HG03064 (cell line): ENCODE measurements around the gene CBLN2.

Experiments
- ATAC-seq: cut with Tn5 transposase; IDR thresholded peaks from one replicate; pipeline ENCODE4 v1.9.1; 2021; ENCODE audit warnings: low read depth; ENCODE audit not compliant: unreplicated experiment

CBLN2 gene

DNA sequence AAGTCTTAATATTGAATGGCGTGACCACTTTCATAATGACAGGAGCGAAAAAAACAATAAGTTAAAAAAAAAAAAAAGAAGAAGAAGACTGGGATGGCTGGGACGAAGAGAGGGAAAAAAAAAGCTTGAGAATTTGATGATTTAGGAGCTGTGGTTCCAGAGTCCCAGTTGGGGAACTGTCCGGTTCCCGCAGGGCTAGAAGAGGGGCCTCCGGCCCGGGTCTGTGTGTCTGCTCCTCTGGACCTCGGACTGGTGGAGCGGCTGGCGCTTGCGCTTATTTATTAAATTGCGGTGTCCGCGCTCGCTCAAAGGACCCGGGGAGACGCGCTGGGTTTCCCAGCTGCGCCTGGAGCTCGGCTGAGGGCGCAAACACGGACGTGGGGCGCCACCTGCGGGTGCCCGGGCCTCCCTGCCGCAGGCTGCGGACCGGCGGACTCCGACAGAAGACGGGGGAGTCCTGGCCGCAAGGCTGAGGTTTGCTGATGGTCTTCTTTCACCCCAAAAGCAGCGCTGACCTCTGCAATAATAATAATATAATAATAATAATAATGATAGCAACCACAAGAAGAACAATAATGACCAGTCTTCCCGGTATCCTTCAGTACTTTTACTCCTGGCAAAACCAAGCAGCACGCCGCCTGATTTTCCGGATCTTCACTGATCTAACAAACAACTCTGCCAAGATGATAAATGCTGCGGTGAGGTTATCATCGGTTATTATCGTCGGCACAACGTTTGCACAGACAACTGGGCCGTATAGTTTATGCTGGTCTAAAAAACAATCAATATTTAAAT, at the start of gene CBLN2:
Gene CBLN2, minus strand, starts transcription at position 251 of the 795 bp plus-strand sequence. CDS start 2,182 bp downstream, outside the sequence.
- peak; percentile 90 for ATAC-seq

DNA sequence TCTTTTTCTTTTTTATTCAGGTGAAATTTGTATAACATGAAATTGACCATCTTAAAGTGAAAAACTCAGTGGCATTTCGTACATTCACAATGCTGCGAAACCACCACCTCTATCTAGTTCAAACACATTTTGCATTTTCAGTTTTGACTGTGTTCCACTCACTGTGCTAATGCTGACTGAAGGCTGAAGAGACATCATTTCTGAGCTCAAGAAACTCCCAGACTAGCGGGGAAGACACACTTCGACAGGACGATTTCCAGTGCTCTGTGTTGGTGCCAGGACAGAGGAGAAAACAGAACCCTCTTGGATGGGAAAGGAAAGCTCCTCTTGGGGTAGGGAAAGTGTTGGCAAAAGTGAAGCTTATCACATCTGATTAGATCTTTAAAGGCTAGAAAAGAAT, 44.2 kb upstream of the CBLN2 start:
- ATAC-seq: no peak

DNA sequence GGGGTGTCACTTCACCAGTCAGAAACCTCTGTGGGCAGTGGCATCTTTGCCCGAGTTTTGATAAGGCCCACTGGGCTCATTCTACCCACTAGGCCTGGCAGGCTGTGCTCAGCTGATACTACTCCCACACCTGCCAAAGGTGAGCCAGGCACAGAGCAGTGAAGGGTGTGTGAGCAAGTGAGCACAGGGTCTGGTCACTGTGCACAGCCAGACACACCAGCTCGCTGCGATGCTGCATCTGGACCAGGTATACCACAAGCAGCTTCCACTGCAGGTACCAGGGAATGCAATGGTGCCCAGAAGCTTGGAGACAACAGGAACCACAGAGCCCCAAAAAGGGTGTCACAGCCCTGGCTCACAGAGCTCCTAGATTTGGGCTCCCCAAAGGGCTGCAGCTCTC, 40.6 kb upstream of the CBLN2 start:
- no peak for ATAC-seq

DNA sequence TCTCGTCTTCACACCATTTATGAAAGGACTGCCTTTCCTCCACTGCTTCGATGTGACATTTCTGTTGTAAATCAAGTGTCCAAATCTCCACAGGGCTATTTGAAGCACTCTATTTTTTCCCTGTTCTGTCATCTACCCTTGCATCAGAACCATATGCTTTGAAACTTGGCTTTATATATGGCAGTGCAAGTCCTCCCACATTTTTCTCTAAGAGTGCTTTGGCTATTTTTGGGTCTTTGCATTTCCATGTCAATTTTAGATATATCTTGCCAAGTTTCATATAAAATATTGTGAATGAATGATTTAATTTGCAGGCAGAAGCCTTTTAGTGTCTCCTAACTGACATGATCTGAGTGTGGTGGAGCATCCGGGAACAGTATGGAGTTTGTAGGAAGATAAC, 37.8 kb upstream of the CBLN2 start:
- ATAC-seq: no peak

DNA sequence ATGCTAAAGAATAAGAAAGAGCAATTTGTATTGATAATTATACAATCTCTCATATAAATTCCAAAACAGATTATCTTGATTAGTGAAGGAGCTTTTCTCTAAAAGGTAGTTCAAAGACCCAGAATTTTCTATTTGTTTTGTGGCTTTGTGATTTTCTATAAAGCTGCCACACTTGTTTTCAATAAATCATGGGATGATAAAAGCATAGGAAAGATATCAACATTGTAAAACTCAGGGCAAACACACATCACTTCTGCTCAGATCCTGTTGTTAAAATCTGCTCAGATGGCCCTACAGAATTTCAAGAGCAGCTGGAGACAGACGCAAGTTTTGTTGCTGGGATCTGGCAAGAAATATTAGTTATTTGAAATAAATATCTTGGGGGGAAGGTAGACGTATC, 28.8 kb upstream of the CBLN2 start:
- ATAC-seq: no peak

DNA sequence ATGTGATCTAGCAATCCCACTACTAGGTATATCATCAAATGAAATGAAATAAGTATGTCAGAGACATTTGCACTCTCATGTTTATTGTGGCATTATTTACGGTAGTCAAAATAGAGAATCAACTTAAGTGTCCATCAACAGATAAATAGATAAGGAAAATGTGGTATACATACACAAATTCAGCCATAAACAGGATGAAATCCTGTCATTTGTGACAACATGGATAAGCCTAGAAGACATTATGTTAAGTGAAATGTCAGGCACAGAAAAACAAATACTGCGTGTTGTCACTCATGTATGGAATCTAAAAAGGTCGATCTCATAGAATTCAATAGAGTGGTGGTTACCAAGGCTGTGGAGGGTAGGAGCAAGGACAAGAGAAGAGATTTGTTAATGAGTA, 22.1 kb upstream of the CBLN2 start:
- ATAC-seq: no peak

DNA sequence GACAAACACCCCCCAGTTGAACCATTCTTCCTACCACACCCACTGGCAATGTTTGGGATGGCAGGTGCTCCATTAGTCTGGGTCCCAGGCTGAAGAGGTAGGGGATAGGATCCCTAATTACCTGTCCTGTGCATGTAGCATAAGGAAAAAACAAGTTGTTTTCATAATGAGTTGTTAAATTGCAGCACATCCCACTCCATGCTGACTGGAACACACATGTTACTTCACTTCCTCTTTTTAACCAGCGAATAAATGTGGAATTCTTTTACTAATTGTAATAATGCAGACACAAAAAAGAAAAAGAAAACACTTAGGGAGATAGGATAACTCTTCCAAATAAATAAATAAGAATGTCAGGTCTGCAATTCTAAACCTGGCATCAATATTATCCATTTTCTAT, 11.8 kb upstream of the CBLN2 start:
- no peak for ATAC-seq

DNA sequence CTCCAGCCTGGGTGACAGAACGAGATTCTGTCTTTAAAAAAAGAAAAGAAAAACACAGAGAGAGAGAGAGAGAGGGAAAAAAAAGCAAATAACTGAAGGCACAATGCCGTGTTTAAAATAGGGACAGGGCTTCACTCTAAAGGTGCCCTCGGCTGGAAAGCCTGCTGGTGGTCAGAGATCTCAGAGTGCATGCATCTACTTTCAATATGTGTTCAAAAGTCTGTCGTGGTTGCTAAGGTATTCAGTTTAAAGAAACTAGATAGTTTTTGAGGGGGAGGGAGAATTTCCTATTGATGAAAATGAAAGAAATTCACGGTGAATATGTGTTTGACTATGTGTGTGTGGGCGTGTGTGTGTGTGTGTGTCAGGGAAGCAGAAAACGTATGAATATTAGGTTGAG, 11.0 kb upstream of the CBLN2 start:
- ATAC-seq: no peak

DNA sequence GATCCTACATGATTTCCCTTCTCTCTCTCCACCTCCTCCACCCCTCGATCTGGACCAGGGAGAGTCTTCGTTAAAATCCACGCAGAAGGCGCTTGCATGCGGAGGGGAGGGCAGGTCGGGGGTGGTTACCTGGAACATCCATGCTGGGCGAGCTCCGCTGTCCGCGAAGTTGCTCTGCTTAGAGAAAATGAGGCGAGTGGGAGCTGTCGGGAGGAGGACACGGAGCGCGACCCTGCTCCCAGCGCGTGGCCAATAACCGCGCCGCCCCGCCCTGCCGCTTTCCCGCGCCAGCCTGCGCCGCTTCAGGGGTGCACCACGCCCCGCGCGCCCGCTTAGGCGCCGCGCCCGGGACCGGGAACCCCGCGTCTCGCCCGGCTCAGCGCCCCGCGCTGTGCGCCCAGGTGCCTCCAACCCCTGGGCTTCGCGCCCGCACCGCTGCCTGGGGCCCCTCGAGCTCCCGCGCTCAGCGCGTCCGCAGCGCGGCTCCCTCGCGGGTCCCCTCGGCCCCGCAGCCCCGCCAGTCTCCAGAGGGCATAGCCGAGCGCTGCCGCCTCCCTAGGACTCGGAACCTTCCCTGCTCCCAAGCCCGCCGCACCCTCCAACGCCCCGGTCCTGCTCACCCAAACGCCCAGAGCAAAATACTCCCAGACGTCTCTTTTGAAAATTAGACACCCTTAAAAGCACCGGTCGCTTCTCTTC, 636 bp downstream of the CBLN2 start:
- no peak for ATAC-seq

DNA sequence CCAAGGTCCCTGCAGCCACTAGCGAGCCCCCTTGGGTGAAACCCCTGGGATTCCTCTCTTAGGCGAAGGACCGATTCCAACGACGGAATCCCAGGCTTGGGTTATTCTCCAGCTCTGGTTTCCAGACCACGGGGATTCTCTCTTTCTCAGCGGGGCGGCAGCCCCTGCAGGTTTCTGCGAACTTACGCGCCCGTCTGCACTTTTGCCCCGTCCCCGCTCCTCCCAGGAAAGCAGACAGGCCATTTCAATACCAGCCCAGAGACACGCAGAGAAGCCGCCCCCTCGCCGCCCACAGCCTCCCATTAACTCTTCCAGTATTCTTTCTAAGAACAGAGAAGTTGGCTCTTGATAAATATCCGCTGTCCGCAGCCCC, 1.2 kb downstream of the CBLN2 start:
- ATAC-seq: no peak

DNA sequence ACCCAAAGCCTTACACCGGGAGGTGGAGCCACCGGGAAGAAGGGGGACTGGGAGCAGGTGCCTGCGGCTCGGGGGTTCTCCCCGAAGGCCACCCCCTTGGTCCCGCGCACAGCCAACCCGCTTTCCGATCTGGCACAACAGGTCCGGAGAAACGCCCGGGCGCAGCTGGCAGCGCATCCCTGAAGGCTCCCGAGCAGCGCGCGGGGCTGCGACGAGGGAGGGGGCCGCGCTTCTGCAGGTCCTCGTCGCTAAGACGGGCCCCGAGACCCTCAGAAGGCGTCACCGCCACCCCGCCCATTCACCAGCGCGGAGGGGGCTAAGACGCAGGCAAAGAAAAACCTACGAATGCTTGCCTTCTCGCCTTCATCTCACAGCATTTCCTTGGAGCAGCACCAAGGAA, 1.8 kb downstream of the CBLN2 start:
- ATAC-seq: no peak

DNA sequence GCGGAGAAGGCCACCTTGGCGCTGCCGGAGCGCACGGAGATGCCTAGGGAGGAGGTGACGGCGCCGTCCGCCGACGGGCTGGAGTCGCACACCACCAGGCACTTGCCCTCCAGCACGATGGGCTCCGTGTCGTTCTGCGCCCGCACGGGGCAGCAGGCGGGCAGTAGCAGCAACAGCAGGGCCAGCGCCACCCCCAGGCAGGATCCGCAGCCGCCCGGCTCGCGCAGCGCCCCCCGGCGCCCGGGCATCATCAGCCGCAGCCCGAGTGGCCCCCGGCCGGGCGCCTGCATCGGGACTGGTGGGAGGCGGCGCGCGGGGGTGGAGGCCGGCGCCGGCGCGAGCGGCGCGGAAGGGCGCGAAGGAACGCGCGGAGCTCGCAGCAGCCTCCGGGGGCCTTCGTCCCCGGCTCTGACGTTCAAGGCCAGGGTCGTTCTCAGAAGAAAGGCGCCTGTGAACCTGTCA, 2.2 kb downstream of the CBLN2 start:
- ATAC-seq: no peak

DNA sequence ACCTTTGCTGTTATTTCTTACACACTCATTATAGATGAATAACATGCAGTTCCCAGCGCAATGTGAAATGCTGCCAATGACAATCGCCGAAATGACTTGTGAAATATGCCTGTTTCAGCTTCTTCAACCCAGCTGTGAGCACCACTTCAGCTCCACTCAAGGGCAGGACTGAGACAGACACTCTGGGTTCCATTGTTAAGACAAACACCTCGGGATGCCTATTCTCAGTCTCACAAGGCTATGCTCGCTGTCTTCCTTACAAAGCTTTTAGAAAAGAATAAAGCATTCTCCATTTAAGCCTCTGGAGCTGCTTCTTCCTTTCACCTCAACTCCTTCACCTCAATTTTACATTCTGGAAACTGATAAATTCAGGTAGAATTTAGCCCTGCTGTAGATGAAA, 4.2 kb downstream of the CBLN2 start:
- no peak for ATAC-seq

DNA sequence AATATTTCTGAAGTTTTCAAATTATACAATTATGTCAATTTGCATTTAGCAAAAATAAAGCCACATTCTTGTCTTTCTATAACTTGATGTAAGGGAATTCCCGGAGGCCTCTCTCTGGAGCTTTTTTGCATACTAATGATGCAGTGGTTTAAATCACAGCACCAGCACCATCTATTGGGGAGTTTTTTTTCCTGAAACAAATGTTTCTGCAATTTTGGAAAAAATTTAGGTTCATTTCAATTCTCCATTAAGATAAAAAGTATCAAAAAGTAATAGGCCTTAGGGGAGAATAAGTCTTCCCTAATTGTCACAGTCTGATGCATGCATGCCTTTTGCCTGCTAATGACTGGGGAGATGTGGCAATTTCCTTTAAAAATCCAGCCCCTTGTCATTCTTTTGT, 13.5 kb downstream of the CBLN2 start:
- no peak for ATAC-seq

DNA sequence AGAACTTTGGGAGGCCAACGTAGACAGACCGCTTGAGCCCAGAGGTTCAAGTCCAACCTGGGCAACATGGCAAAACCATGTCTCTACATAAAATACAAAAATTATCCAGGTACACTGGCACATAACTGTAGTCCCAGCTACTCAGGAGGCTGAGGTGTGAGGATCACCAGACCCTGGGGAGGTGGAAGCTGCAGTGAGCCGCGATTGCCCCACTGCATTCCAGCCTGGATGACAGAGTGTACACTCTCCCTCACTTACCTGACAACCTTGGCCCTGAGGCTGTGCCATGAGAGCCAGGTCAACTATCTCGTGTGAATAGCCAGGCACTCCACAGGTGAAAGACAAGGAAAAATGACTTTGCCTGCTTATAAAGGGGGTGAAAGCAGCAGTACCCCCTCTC, 39.3 kb downstream of the CBLN2 start:
- no peak for ATAC-seq

DNA sequence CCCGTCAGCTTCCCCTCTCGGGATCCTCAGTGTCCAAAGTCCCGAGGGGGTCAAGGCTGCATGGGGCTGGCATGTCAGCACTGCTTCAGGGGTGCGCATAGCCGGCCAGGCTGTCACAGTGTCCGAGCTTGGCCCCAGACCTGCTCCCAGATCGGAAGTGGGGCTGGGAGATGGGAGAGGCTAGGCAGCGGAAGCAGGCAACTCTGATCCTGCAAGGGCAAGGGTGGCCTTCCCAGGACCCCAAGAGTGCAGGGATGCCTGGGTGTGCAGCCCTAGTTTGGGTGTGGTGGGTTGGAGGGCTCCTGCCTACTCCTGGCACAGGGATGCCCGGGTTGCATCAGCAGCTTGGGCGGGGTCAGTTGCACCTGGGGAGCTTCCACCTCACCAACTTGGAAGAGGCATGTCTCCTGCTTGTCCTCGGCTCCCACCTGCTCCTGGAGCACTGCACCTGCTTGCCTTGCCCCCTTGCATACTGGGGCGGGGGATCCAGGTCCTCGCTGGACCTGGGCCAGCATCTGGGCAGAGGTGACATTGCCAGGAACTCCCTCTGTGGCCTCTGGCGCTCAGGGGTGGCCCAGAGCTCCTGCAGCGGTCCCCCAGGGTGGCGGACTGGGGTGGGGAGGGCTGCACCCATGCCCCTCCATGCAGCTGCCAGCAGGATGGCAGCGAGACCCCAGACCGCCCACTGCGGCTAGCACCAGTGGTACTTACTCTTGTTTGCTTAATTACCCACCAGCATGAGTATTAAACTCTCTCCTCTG, 41.3 kb downstream of the CBLN2 start:
- ATAC-seq: no peak

DNA sequence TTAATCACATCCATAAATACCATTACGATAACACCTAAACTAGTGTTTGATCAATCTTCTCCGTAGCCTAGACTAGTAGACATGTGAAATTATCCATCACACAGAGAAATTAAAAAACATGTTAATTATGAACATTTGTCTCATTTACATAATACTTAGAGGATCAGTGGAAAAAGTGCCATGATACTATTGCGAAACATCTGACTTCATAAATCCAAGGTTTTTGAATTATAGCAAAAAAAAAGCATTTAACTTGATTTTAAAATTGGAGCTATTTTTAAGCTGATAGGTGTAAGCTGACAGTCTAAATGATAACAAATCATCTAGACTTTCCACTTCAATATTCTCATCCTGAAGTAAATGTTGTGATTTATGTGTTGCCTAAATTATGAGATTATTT, 51.6 kb downstream of the CBLN2 start:
- ATAC-seq: no peak
